ENCODE results near the gene F2.

The F2 gene

DNA sequence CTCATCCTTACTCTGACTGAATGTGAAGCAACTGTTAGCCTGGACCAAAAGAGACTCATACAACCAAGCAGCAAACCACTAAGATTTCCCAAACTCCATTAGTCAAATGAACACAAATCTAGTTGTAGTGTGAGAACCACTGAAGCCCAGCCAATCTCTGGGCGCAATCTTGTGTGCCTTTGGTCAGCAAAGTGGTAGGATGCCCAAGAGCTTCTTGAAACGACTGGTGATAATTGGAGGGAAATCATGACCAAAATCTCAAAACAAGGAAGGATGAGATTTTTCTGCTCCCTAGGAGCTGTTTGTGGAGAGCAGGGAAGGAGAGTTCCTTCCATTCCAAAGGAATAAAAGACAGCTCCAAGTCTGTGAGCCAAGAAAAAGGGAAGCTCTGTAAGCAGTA, 24.0 kb downstream of the F2 start:
- H3K4me3 ChIP-seq (ENCODE audit: low read length): no peak overlapping the region
- DNase-seq (ENCODE audit: low read depth): no peak
- TF ChIP-seq, protein P1, sequence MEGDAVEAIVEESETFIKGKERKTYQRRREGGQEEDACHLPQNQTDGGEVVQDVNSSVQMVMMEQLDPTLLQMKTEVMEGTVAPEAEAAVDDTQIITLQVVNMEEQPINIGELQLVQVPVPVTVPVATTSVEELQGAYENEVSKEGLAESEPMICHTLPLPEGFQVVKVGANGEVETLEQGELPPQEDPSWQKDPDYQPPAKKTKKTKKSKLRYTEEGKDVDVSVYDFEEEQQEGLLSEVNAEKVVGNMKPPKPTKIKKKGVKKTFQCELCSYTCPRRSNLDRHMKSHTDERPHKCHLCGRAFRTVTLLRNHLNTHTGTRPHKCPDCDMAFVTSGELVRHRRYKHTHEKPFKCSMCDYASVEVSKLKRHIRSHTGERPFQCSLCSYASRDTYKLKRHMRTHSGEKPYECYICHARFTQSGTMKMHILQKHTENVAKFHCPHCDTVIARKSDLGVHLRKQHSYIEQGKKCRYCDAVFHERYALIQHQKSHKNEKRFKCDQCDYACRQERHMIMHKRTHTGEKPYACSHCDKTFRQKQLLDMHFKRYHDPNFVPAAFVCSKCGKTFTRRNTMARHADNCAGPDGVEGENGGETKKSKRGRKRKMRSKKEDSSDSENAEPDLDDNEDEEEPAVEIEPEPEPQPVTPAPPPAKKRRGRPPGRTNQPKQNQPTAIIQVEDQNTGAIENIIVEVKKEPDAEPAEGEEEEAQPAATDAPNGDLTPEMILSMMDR (IDR thresholded peaks at IDR 0.05; ENCODE audit: insufficient read depth, low read depth, low read length, missing control alignments): no peak

DNA sequence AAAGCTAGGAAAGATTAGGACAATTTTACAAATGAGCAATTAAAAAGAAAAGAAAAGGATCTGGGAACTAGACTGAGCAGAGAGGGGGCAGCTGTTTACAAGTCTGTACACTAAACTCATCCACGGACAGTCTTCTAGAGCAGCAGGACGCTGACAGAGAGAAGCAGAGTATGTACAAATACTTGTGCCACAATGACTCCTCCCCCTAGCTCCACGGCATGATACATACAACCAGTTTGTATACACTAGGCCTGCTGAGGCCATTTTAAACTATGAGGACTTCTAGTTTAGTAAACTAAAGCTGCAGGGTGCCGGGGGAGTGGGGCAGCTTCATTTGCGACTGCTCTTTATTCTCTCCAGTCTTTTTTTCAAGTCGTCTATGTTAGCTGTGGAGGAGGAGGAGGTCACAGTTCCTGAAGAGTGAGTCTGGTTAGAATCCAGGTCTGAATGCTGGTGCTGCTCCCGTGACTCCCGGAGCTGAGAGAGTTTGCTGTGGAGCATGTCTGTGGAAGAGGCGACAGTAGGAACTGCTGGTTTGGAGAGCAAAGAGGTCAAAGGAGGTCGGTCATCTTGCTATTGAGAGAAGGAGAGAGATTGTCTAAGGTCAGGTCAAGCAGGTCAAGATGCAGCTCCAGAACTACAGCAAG, 24.8 kb downstream of the F2 start:
- TF ChIP-seq, protein P1 (IDR thresholded peaks at IDR 0.05; ENCODE audit: insufficient read depth, low read depth, low read length, missing control alignments): no peak
- no peak for DNase-seq (ENCODE audit: low read depth)

DNA sequence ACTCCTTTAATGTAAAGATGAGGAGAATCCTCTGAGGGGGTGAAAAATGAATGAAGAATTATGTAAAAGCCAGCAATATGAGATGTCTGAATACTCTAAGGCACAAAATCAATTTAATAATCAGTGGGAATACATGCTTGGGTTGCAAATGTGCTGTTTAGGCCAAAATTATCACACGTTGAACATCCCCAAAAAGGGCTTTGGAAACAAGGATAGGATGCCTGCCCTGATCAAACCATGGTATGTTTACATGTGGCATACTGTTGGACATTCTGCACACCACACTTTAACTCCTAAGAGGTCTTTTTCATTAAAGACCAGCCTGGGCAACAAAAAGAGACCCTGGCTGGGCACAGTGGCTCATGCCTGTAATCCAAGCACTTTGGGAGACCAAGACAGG, 26.3 kb downstream of the F2 start:
- TF ChIP-seq, protein P1 (IDR thresholded peaks at IDR 0.05; ENCODE audit: insufficient read depth, low read depth, low read length, missing control alignments): no peak

More for the DNA sequence above, 24.8 kb downstream of the F2 start:
- no peak overlapping the region for H3K4me3 ChIP-seq (ENCODE audit: low read length)

DNA sequence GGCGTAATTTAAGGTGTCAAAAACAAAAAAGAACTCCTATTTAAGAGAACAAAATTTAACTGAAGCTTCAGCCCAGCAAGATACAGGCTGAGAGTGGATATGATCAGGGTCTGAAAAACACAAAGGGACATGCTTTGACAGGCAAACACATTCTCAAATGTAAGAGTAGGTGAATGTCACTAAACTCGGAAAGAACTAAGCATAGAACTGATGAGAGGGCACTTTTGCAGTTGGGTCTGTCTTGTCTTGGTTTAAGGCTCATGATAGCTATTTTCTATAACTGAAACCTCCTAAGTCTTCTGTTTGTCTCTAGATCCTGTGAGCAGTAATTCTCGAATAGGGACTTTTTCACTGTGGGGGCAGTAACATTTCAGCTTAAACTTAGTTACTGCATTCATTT, 27.0 kb downstream of the F2 start:
- DNase-seq (ENCODE audit: low read depth): no peak
- no peak overlapping the region for H3K4me3 ChIP-seq (ENCODE audit: low read length)
- TF ChIP-seq, protein P1 (IDR thresholded peaks at IDR 0.05; ENCODE audit: insufficient read depth, low read depth, low read length, missing control alignments): no peak

More for the DNA sequence above, 26.3 kb downstream of the F2 start:
- DNase-seq (ENCODE audit: low read depth): no peak
- no peak overlapping the region for H3K4me3 ChIP-seq (ENCODE audit: low read length)

DNA sequence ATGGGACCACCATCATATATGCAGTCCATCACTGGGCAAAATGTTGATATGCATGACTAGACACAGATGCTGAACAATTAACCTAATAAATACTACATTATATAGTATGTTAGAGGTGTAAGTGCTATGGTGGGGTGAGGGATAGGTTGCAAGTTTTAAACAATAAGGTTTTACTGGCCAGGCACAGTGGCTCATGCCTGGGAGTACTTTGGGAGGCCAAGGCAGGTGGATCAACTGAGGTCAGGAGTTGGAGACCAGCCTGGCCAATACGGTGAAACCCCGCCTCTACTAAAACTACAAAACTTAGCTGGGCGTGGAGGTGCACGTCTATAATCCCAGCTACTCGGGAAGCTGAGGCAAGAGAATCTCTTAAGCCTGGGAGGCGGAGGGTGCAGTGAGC, 28.1 kb downstream of the F2 start:
- TF ChIP-seq, protein P1 (IDR thresholded peaks at IDR 0.05; ENCODE audit: insufficient read depth, low read depth, low read length, missing control alignments): no peak
- no peak overlapping the region for H3K4me3 ChIP-seq (ENCODE audit: low read length)
- no peak for DNase-seq (ENCODE audit: low read depth)

DNA sequence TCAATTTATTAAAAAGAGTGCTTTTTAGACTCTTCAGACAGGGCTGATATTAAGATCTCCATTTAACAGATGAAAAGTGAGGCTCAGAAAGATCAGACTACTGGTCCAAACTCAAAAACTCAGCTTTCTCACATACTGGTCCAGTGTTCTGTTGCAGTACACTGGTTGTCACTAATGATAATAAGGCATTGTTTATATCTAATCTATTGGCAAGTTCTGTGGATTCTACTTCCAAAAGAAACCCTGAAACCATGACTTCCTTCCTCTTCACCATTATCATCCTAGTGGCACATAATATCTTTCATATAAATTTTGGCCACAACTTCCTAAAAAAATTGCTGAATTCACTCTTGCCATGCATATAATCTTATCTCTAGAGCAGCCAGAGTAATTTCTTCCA, 36.9 kb downstream of the F2 start:
- TF ChIP-seq, protein P1 (IDR thresholded peaks at IDR 0.05; ENCODE audit: insufficient read depth, low read depth, low read length, missing control alignments): no peak
- no peak overlapping the region for H3K4me3 ChIP-seq (ENCODE audit: low read length)
- no peak for DNase-seq (ENCODE audit: low read depth)

DNA sequence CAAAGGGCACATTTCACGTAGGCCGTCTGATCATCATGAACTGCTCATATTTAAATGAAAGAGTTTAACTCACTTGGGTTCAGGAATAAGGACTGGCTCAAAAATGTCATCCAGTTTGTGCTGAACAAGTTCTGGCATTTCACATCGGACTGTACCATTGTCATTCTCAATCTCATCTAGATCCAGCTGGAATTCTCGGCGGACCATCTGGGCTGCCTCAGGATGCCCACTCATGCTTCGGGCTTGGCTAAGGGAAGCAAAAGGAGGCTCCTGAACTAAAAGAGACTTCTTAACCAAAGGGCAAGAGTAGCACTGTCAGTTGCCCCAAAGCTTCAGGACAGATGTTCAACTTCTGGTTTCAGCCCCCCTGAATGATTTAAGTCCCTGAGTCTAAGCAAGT, 40.2 kb downstream of the F2 start:
- TF ChIP-seq, protein P1 (IDR thresholded peaks at IDR 0.05; ENCODE audit: insufficient read depth, low read depth, low read length, missing control alignments): no peak
- no peak overlapping the region for H3K4me3 ChIP-seq (ENCODE audit: low read length)
- no peak for DNase-seq (ENCODE audit: low read depth)
